ENCODE results near the gene TPK1. TPM values are rescaled to one million over a fixed set of nuclear protein-coding genes. Genes with fewer than 3 reads are reported as not detected.

TPK1 gene
- total and polyA plus RNA-seq, 2 of the 8 experiments (the other 6 are each of a cell fraction or from before 2014, with no cell fraction given) = 1.9 to 2.7 TPM

DNA sequence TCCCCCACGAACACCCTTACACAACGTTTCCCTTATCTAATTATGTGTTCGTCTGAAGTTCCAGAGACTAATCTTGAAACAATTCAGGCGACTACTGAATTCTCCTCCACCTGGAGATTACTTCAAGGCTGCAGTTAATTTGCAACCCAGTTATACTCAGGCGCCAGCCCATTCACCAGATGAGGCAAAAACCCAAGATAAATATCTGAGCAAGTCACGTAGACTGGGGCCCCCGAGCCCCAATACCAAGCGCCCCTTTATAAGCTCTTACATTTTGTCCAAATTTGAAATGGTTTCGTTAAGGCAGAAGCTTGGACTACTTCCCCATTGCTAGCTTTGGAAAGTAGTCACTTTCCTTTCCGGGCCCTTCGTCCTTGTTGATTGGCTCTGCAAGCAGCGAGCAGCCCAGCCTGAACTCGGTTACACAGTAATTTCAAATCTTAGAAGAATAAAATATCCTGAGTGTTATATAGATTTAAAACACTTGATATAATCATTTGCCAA, 1.2 kb downstream of the TPK1 start:
- peaks cover 0 to 5% (median 2%) of the 10 kb centered on the region in 4 experiments; a peak in 2 of 7 replicates for H3K4me1 ChIP-seq (replicated peaks in 1 of 4; ENCODE audit: control insufficient read depth in 3 of 4, insufficient read depth in 4 of 4, low read length in 3 of 4)
- DNase-seq (ENCODE audit: low read depth in 1 of 2, low spot score in 2 of 2) = no peak
- H4K91ac ChIP-seq (replicated peaks; ENCODE audit: insufficient read length, low read length) = no peak overlapping the region
- 68% methylated on average over 13 of the region's 13 CpGs; no CpG with 5 or more reads in 1 of the 2 experiments for WGBS, 2 experiments (ENCODE audit: extremely low coverage in 1 of 2, insufficient coverage in 1 of 2, insufficient read length in 1 of 2, insufficient replicate concordance in 2 of 2, low coverage in 1 of 2, low lambda C conversion rate in 2 of 2, missing lambda C conversion rate in 1 of 2)
- no peaks in the 10 kb centered on the region for H3K79me1 ChIP-seq (ENCODE audit: low read depth, low read length)
- no peaks in the 10 kb centered on the region for H3K79me2 ChIP-seq (ENCODE audit: control insufficient read depth in 1 of 2, insufficient read depth in 2 of 2, low read length in 2 of 2)
- no peaks in the 10 kb centered on the region; a peak in 2 of 7 replicates for H3K27me3 ChIP-seq (replicated peaks in 1 of 4; ENCODE audit: control insufficient read depth in 3 of 4, extremely low read depth in 1 of 4, insufficient read depth in 3 of 4, low read length in 3 of 4)
- no peak overlapping the region for H3K27ac ChIP-seq (ENCODE audit: low read depth, low read length)
- no peak overlapping the region for H2BK5ac ChIP-seq (ENCODE audit: low read depth, low read length)
- peak overlapping the region; percentile 86 to 90 for H3K4me2 ChIP-seq (ENCODE audit: insufficient read depth in 1 of 2, low read depth in 2 of 2, low read length in 2 of 2)
- no peak overlapping the region for H2BK12ac ChIP-seq (ENCODE audit: low read depth, low read length)
- peaks cover 6% of the 10 kb centered on the region for H3K23me2 ChIP-seq (ENCODE audit: low read depth, low read length)
- CTCF ChIA-PET (ENCODE audit: partially characterized antibody) = interaction anchor here (1.1 kb wide), 1 partner anchor 49 kb away, joined by 4 read pairs; no protein-coding TSS in a partner anchor
- H3K18ac ChIP-seq (ENCODE audit: extremely low read depth, low read length) = no peak overlapping the region
- no peak overlapping the region for H3K9ac ChIP-seq (replicated peaks in 1 of 4; ENCODE audit: extremely low read depth in 1 of 4, low read depth in 3 of 4, low read length in 3 of 4)
- 0 out of 2 replicates have a peak overlapping the region, but pooled peaks have one; percentile 99 for H2AFZ ChIP-seq (ENCODE audit: low read length)
- no peak overlapping the region for H2BK120ac ChIP-seq (replicated peaks; ENCODE audit: low read depth, low read length)
- no peak overlapping the region for H2BK15ac ChIP-seq (ENCODE audit: low read length)
- H2AK5ac ChIP-seq (ENCODE audit: low read depth, low read length) = no peak overlapping the region
- H3K23ac ChIP-seq (ENCODE audit: insufficient read length) = no peak overlapping the region
- peak overlapping the region; percentile 80 to 88 (median 84) for H3K4me3 ChIP-seq (ENCODE audit: extremely low read depth in 1 of 4, insufficient read depth in 2 of 4, low read depth in 3 of 4, low read length in 4 of 4)
- no peak for FAIRE-seq
- H3K4ac ChIP-seq (replicated peaks; ENCODE audit: insufficient read length, low read depth, low read length) = no peak overlapping the region
- H4K5ac ChIP-seq (ENCODE audit: insufficient read length, low read depth, low read length) = no peak overlapping the region
- no peaks in the 10 kb centered on the region for H4K20me1 ChIP-seq (replicated peaks in 1 of 2; ENCODE audit: control insufficient read depth in 1 of 2, insufficient read depth in 2 of 2, low read length in 2 of 2)
- H3K36me3 ChIP-seq (ENCODE audit: control insufficient read depth in 2 of 4, insufficient read depth in 4 of 4, low read length in 3 of 4) = no peaks in the 10 kb centered on the region
- H2BK20ac ChIP-seq (ENCODE audit: low read length) = no peak overlapping the region
- POLR2A ChIA-PET (ENCODE audit: partially characterized antibody) = interaction anchor here (1.3 kb wide), 1 partner anchor 12 kb away, joined by 3 read pairs; no protein-coding TSS in a partner anchor
- no peaks in the 10 kb centered on the region for H3K9me3 ChIP-seq (ENCODE audit: insufficient read depth in 2 of 2, low read depth in 1 of 2, low read length in 1 of 2)
- no peak overlapping the region for H3K14ac ChIP-seq (ENCODE audit: insufficient read length)
- H4K8ac ChIP-seq (ENCODE audit: extremely low read depth, insufficient read depth, low read length) = no peak overlapping the region
- H3K56ac ChIP-seq (replicated peaks; ENCODE audit: insufficient read length, low read depth, low read length) = no peak overlapping the region
- no peak for TF ChIP-seq JUND (IDR thresholded peaks at IDR 0.05; ENCODE audit: low read length)
- no peak for TF ChIP-seq EZH2 (IDR thresholded peaks at IDR 0.05; ENCODE audit: low read depth, low read length, severe bottlenecking)
- no peak for TF ChIP-seq RFX5 (IDR thresholded peaks at IDR 0.05; ENCODE audit: borderline replicate concordance, low read depth, low read length)
- no peak for TF ChIP-seq CHD1 (IDR thresholded peaks at IDR 0.05; ENCODE audit: low read depth, low read length)
- TF ChIP-seq TBP (IDR thresholded peaks at IDR 0.05; ENCODE audit: low read depth, low read length) = no peak
- no peak for TF ChIP-seq YY1 (IDR thresholded peaks at IDR 0.05; ENCODE audit: low read depth, low read length)
- TF ChIP-seq GTF2F1 (IDR thresholded peaks at IDR 0.05; ENCODE audit: borderline replicate concordance, low read depth, low read length) = no peak
- TF ChIP-seq, protein P1, sequence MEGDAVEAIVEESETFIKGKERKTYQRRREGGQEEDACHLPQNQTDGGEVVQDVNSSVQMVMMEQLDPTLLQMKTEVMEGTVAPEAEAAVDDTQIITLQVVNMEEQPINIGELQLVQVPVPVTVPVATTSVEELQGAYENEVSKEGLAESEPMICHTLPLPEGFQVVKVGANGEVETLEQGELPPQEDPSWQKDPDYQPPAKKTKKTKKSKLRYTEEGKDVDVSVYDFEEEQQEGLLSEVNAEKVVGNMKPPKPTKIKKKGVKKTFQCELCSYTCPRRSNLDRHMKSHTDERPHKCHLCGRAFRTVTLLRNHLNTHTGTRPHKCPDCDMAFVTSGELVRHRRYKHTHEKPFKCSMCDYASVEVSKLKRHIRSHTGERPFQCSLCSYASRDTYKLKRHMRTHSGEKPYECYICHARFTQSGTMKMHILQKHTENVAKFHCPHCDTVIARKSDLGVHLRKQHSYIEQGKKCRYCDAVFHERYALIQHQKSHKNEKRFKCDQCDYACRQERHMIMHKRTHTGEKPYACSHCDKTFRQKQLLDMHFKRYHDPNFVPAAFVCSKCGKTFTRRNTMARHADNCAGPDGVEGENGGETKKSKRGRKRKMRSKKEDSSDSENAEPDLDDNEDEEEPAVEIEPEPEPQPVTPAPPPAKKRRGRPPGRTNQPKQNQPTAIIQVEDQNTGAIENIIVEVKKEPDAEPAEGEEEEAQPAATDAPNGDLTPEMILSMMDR (IDR thresholded peaks at IDR 0.05; ENCODE audit: control extremely low read depth in 1 of 3, insufficient read depth in 1 of 3, low read depth in 1 of 3, low read length in 3 of 3) = no peak
- no peak for TF ChIP-seq RNF2 (IDR thresholded peaks at IDR 0.05; ENCODE audit: borderline replicate concordance, low read depth, low read length, missing control alignments, poor library complexity, severe bottlenecking)
- no peak for TF ChIP-seq ASH2L (IDR thresholded peaks at IDR 0.05; ENCODE audit: low read length)
- no peak for TF ChIP-seq EGR1 (IDR thresholded peaks at IDR 0.05; ENCODE audit: borderline replicate concordance, low read depth, low read length)

Data from H1 (cell line).